GM10266 (cell line): ENCODE data around the gene SLCO4C1.

Source experiments
- DNase-seq: peaks from one replicate; pipeline ENCODE4 v3.0.0; 2012; ENCODE audit errors: extremely low spot score
- CTCF ChIP-seq: IDR thresholded peaks from 2 replicates; pipeline ENCODE4 v1.5.1; 2012; ENCODE audit warnings: mild to moderate bottlenecking, low read depth; ENCODE audit not compliant: control insufficient read depth, insufficient read depth; ENCODE audit errors: missing control alignments

Gene SLCO4C1

GRCh38 chr5:102309586-102309985 is 13.5 kb upstream of the SLCO4C1 start:
- no peak for DNase-seq
- no peak for TF ChIP-seq CTCF

GRCh38 chr5:102307232-102307631 is 11.1 kb upstream of the SLCO4C1 start:
- DNase-seq, result no peak
- no peak for TF ChIP-seq CTCF

GRCh38 chr5:102306121-102306520 is 10.0 kb upstream of the SLCO4C1 start:
- no peak for DNase-seq
- TF ChIP-seq CTCF, result no peak

GRCh38 chr5:102295534-102296177 is 428 bp downstream of the SLCO4C1 start:
- TF ChIP-seq CTCF, result no peak
- DNase-seq, result no peak

- TF ChIP-seq CTCF, result no peak
- DNase-seq, result no peak
Measured at GRCh38 chr5:102294886-102295395, 1.1 kb downstream of the SLCO4C1 start.

GRCh38 chr5:102290004-102290403 is 6.1 kb downstream of the SLCO4C1 start:
- DNase-seq, result no peak
- no peak for TF ChIP-seq CTCF

- no peak for DNase-seq
Measured at GRCh38 chr5:102289251-102289899, 6.7 kb downstream of the SLCO4C1 start.

More at GRCh38 chr5:102289251-102289899, 6.7 kb downstream of the SLCO4C1 start:
- no peak for TF ChIP-seq CTCF
